22Rv1 (cell line): ENCODE measurements around the gene TRIM61.
A peak's percentile ranks its signal among the peaks of the same experiment; 100 is the strongest.
"Not testable (repeated sequence)": the region's sequence is repeated elsewhere in the genome, so short reads cannot be mapped to it uniquely, and the experiment has no call there.

Experiments used
- H3K27ac ChIP-seq: fragments of 450-650 bp; 2 replicates; pipeline ENCODE4 v1.5.1; 2017
- CTCF ChIP-seq: fragments of 450-650 bp; IDR thresholded peaks from 2 replicates; pipeline ENCODE4 v1.5.1; 2017; ENCODE audit warnings: mild to moderate bottlenecking
- ZFX ChIP-seq: fragments of 450-650 bp; IDR thresholded peaks from 2 replicates; pipeline ENCODE4 v1.6.1; 2017; ENCODE audit warnings: antibody characterized with exemption, borderline replicate concordance

The TRIM61 gene

GRCh38 chr4:164959896-164960295, 17.6 kb downstream of the TRIM61 start:
- TF ChIP-seq CTCF: no peak
- no peak for TF ChIP-seq ZFX

GRCh38 chr4:164959421-164959820, 18.0 kb downstream of the TRIM61 start:
- H3K27ac ChIP-seq: not testable (repeated sequence)

More at GRCh38 chr4:164959896-164960295, 17.6 kb downstream of the TRIM61 start:
- H3K27ac ChIP-seq: no peak overlapping the region

- H3K27ac ChIP-seq: peak overlapping the region; percentile 35
- TF ChIP-seq ZFX: no peak
- no peak; the same call in 1 of the 2 replicates for TF ChIP-seq CTCF
Measured at GRCh38 chr4:164956766-164957643, 20.5 kb downstream of the TRIM61 start.

GRCh38 chr4:164955107-164955805, 22.2 kb downstream of the TRIM61 start:
- H3K27ac ChIP-seq: no peak overlapping the region
- no peak for TF ChIP-seq CTCF
- TF ChIP-seq ZFX: no peak

- no peak overlapping the region for H3K27ac ChIP-seq
Measured at GRCh38 chr4:164952551-164952950, 24.9 kb downstream of the TRIM61 start.

GRCh38 chr4:164949448-164950143, 27.9 kb downstream of the TRIM61 start:
- no peak overlapping the region for H3K27ac ChIP-seq
- no peak for TF ChIP-seq ZFX
- TF ChIP-seq CTCF: peak; percentile 9; the same call in 1 of the 2 replicates

More at GRCh38 chr4:164952551-164952950, 24.9 kb downstream of the TRIM61 start:
- no peak for TF ChIP-seq ZFX
- no peak for TF ChIP-seq CTCF

- H3K27ac ChIP-seq: no peak overlapping the region
- no peak for TF ChIP-seq CTCF
- TF ChIP-seq ZFX: no peak
Measured at GRCh38 chr4:164948975-164949374, 28.5 kb downstream of the TRIM61 start.

- H3K27ac ChIP-seq: not testable (repeated sequence)
Measured at GRCh38 chr4:164948006-164948405, 29.5 kb downstream of the TRIM61 start.
